ENCODE data around the gene STPG3. TPM values are rescaled to one million over a fixed set of nuclear protein-coding genes. Genes with fewer than 3 reads are reported as not detected.

Gene STPG3
- total and polyA plus RNA-seq, 9 of the 15 experiments (the other 6 are each of a cell fraction or from before 2014, with no cell fraction given): not detected

DNA sequence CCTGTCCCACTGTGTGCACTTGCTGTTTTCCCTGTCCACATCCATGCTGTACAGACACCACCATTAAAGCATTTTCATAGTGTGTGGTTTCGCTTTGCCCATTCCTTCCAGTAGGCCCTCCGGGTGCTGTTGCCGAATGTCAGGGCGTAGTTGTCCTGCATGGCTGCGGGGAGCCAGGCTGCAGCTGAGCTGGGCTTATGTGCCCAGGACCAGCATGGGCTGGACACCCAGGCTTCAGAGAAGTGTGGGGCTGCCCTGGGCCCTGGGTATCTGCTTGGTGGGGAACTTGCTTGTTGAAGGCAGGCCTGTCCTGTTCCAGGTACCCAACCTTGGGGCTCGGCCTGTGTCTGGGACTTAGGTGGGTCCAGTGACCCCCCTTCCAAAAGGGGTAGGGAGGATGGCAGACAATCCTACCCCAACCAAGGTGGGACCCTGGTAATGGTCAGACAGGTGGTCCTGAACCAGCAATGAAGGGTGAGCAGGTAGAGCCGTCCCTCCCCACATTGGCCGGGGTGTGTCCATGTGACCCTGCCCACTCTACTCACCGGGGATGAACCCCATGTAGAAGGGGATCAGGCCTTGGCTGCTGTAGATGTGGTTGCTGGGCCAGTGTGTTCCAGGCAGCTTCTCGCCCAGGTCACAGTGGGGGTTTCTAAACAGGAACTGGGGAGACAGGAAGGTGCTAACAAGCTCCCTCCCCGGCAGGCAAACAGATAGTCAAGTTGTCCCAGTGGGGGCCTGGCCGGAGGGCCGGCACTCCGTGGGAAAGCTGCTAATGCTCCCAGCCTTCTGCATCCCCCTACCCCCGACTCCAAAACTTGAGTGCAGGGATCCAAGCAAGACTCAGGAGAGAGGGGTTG lies 7.2 kb upstream of the STPG3 start (continued):
- 0 out of 2 replicates have a peak, but pooled peaks have one; percentile 14 for TF ChIP-seq ZNF354B (CRISPR knock-in tag; IDR thresholded peaks at IDR 0.05)
- TF ChIP-seq, protein P1, sequence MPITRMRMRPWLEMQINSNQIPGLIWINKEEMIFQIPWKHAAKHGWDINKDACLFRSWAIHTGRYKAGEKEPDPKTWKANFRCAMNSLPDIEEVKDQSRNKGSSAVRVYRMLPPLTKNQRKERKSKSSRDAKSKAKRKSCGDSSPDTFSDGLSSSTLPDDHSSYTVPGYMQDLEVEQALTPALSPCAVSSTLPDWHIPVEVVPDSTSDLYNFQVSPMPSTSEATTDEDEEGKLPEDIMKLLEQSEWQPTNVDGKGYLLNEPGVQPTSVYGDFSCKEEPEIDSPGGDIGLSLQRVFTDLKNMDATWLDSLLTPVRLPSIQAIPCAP (CRISPR knock-in tag; IDR thresholded peaks at IDR 0.05; ENCODE audit: borderline replicate concordance): no peak
- no peak; the same call in 1 of the 2 replicates for TF ChIP-seq ZC3H4 (CRISPR knock-in tag; IDR thresholded peaks at IDR 0.05; ENCODE audit: borderline replicate concordance)
- no peak for TF ChIP-seq ZNF212 (CRISPR knock-in tag; IDR thresholded peaks at IDR 0.05)
- TF ChIP-seq, protein P2, sequence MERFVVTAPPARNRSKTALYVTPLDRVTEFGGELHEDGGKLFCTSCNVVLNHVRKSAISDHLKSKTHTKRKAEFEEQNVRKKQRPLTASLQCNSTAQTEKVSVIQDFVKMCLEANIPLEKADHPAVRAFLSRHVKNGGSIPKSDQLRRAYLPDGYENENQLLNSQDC (CRISPR knock-in tag; IDR thresholded peaks at IDR 0.05): no peak
- TF ChIP-seq, protein P3, sequence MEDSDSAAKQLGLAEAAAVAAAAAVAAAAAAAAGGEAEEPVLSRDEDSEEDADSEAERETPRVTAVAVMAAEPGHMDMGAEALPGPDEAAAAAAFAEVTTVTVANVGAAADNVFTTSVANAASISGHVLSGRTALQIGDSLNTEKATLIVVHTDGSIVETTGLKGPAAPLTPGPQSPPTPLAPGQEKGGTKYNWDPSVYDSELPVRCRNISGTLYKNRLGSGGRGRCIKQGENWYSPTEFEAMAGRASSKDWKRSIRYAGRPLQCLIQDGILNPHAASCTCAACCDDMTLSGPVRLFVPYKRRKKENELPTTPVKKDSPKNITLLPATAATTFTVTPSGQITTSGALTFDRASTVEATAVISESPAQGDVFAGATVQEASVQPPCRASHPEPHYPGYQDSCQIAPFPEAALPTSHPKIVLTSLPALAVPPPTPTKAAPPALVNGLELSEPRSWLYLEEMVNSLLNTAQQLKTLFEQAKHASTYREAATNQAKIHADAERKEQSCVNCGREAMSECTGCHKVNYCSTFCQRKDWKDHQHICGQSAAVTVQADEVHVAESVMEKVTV (CRISPR knock-in tag; IDR thresholded peaks at IDR 0.05): 0 out of 2 replicates have a peak, but pooled peaks have one; percentile 21
- TF ChIP-seq ZNF165 (CRISPR knock-in tag; IDR thresholded peaks at IDR 0.05; ENCODE audit: borderline replicate concordance): no peak
- no peak for TF ChIP-seq SAFB2 (IDR thresholded peaks at IDR 0.05; ENCODE audit: borderline replicate concordance, low read depth, low read length, severe bottlenecking)
- TF ChIP-seq SRF (CRISPR knock-in tag; IDR thresholded peaks at IDR 0.05): no peak
- TF ChIP-seq, protein P4, sequence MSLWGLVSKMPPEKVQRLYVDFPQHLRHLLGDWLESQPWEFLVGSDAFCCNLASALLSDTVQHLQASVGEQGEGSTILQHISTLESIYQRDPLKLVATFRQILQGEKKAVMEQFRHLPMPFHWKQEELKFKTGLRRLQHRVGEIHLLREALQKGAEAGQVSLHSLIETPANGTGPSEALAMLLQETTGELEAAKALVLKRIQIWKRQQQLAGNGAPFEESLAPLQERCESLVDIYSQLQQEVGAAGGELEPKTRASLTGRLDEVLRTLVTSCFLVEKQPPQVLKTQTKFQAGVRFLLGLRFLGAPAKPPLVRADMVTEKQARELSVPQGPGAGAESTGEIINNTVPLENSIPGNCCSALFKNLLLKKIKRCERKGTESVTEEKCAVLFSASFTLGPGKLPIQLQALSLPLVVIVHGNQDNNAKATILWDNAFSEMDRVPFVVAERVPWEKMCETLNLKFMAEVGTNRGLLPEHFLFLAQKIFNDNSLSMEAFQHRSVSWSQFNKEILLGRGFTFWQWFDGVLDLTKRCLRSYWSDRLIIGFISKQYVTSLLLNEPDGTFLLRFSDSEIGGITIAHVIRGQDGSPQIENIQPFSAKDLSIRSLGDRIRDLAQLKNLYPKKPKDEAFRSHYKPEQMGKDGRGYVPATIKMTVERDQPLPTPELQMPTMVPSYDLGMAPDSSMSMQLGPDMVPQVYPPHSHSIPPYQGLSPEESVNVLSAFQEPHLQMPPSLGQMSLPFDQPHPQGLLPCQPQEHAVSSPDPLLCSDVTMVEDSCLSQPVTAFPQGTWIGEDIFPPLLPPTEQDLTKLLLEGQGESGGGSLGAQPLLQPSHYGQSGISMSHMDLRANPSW (CRISPR knock-in tag; IDR thresholded peaks at IDR 0.05): no peak
- peak; percentile 12; the same call in 1 of the 2 replicates for TF ChIP-seq ZNF436 (CRISPR knock-in tag; IDR thresholded peaks at IDR 0.05)
- no peak for TF ChIP-seq CSDE1 (IDR thresholded peaks at IDR 0.05)
- no peak for TF ChIP-seq HDAC6 (IDR thresholded peaks at IDR 0.05; ENCODE audit: low read depth, low read length)
- TF ChIP-seq, protein P5, sequence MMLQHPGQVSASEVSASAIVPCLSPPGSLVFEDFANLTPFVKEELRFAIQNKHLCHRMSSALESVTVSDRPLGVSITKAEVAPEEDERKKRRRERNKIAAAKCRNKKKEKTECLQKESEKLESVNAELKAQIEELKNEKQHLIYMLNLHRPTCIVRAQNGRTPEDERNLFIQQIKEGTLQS (IDR thresholded peaks at IDR 0.05): no peak
- TF ChIP-seq, protein P5 (CRISPR knock-in tag; conservative IDR thresholded peaks at IDR 0.05): no peak
- TF ChIP-seq, protein P6, sequence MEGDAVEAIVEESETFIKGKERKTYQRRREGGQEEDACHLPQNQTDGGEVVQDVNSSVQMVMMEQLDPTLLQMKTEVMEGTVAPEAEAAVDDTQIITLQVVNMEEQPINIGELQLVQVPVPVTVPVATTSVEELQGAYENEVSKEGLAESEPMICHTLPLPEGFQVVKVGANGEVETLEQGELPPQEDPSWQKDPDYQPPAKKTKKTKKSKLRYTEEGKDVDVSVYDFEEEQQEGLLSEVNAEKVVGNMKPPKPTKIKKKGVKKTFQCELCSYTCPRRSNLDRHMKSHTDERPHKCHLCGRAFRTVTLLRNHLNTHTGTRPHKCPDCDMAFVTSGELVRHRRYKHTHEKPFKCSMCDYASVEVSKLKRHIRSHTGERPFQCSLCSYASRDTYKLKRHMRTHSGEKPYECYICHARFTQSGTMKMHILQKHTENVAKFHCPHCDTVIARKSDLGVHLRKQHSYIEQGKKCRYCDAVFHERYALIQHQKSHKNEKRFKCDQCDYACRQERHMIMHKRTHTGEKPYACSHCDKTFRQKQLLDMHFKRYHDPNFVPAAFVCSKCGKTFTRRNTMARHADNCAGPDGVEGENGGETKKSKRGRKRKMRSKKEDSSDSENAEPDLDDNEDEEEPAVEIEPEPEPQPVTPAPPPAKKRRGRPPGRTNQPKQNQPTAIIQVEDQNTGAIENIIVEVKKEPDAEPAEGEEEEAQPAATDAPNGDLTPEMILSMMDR (IDR thresholded peaks at IDR 0.05 in 2 of 3, conservative IDR thresholded peaks at IDR 0.05 in 1 of 3; ENCODE audit: insufficient read depth in 2 of 3, low read depth in 1 of 3, low read length in 3 of 3): no peak
- TF ChIP-seq RBM39 (optimal IDR thresholded peaks at IDR 0.05; ENCODE audit: low read depth, low read length): no peak
